Measurements from ENCODE around the gene NSDHL. TPM values are rescaled to one million over a fixed set of nuclear protein-coding genes. Genes with fewer than 3 reads are reported as not detected.

Gene NSDHL
- total RNA-seq, 1 experiment from 2014 or later = 52.0 TPM

DNA sequence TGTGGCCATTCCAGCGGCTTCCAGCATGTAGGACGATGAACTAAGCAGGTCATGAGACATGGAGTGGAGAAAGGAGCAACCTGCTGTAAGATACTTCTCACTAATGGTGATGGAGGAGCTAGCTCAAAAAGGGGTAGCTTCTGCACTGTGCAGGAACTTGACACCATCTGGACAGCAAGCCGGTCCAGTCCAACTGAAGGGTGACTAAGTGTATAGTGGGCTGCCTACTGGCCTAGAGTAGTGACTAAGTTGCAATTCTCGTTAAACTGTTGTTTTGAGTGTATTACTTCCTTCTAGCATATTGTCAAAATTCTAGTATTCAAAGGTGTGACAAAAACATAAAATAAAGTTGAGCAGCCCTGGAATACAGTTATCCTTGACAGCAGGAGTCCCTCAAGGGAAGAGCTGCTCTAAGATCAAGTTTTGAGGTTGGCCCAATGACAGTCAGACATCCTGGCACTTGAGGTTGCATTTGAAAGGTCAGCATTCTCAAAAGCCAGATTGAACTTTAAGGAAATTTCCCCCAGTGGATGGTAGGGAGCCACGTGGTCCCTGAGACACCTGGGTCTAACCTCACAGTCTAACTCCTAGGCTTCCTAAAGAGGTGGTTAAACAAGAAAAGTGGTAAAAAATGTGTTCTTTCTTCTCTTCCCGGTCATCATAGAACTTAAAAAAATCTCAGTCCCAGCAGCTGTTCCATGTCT lies 8.3 kb upstream of the NSDHL start:
- no peak overlapping the region for H3K4me3 ChIP-seq (ENCODE audit: low read depth, low read length, poor library complexity, severe bottlenecking)
- H3K9me3 ChIP-seq (ENCODE audit: low read depth, low read length, poor library complexity, severe bottlenecking) = no peaks in the 10 kb centered on the region
- intact Hi-C loops (cut with micrococcal nuclease; ENCODE audit: unreplicated experiment) = loop anchor here (10.0 kb wide), 1 partner anchor 1668 kb away; no protein-coding TSS in a partner anchor
- BruUV-seq (replicated peaks) = no TSS peak
- H3K27me3 ChIP-seq (replicated peaks; ENCODE audit: insufficient read depth, low read depth, low read length, poor library complexity) = peaks cover 26% of the 10 kb centered on the region
- H3K36me3 ChIP-seq (ENCODE audit: insufficient read depth, low read length, poor library complexity, severe bottlenecking) = no peaks in the 10 kb centered on the region
- no peak for DNase-seq (ENCODE audit: low spot score)
- CTCF ChIA-PET = no interaction called here
- POLR2A ChIA-PET (ENCODE audit: low non-redundant PET) = no interaction called here
- H3K4me1 ChIP-seq (ENCODE audit: insufficient read depth, low read length, poor library complexity, severe bottlenecking) = no peaks in the 10 kb centered on the region
- TF ChIP-seq, protein P1, sequence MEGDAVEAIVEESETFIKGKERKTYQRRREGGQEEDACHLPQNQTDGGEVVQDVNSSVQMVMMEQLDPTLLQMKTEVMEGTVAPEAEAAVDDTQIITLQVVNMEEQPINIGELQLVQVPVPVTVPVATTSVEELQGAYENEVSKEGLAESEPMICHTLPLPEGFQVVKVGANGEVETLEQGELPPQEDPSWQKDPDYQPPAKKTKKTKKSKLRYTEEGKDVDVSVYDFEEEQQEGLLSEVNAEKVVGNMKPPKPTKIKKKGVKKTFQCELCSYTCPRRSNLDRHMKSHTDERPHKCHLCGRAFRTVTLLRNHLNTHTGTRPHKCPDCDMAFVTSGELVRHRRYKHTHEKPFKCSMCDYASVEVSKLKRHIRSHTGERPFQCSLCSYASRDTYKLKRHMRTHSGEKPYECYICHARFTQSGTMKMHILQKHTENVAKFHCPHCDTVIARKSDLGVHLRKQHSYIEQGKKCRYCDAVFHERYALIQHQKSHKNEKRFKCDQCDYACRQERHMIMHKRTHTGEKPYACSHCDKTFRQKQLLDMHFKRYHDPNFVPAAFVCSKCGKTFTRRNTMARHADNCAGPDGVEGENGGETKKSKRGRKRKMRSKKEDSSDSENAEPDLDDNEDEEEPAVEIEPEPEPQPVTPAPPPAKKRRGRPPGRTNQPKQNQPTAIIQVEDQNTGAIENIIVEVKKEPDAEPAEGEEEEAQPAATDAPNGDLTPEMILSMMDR (conservative IDR thresholded peaks at IDR 0.05; ENCODE audit: low read depth, low read length) = no peak
- TF ChIP-seq EZH2 (IDR thresholded peaks at IDR 0.05; ENCODE audit: borderline replicate concordance, low read depth, low read length, poor library complexity, severe bottlenecking) = no peak
- H3K27ac ChIP-seq (ENCODE audit: low read depth, low read length, poor library complexity, severe bottlenecking) = no peak overlapping the region

DNA sequence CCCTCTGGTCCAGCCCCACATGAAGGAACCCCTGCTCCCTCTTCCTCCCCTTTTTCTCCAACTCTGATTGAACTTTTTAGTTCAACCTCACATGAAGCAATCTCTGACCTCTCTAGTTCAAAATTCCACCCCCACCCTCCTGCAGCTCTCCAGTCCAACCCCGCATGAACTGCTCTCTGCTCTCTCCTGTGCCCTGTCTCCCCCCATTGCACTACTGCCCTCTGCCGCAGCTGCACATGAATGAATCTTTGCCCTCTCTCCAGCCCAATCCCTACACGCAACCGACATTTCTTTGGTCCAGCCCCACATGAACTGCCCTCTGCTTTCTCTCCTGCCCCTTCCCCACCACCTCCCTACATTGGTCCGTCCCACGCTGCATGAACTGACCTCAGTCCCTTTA lies 7.2 kb upstream of the NSDHL start:
- TF ChIP-seq, protein P1 (conservative IDR thresholded peaks at IDR 0.05; ENCODE audit: low read depth, low read length) = no peak
- DNase-seq (ENCODE audit: low spot score) = no peak
- no peak overlapping the region for H3K4me3 ChIP-seq (ENCODE audit: low read depth, low read length, poor library complexity, severe bottlenecking)
- no TSS peak for BruUV-seq (replicated peaks)
- H3K27ac ChIP-seq (ENCODE audit: low read depth, low read length, poor library complexity, severe bottlenecking) = no peak overlapping the region
- intact Hi-C loops (cut with micrococcal nuclease; ENCODE audit: unreplicated experiment) = loop anchor here (10.0 kb wide), 1 partner anchor 1669 kb away; no protein-coding TSS in a partner anchor
- H3K9me3 ChIP-seq (ENCODE audit: low read depth, low read length, poor library complexity, severe bottlenecking) = no peaks in the 10 kb centered on the region
- POLR2A ChIA-PET (ENCODE audit: low non-redundant PET) = no interaction called here
- CTCF ChIA-PET = no interaction called here
- H3K4me1 ChIP-seq (ENCODE audit: insufficient read depth, low read length, poor library complexity, severe bottlenecking) = no peaks in the 10 kb centered on the region
- peaks cover 26% of the 10 kb centered on the region for H3K27me3 ChIP-seq (replicated peaks; ENCODE audit: insufficient read depth, low read depth, low read length, poor library complexity)
- H3K36me3 ChIP-seq (ENCODE audit: insufficient read depth, low read length, poor library complexity, severe bottlenecking) = no peaks in the 10 kb centered on the region

DNA sequence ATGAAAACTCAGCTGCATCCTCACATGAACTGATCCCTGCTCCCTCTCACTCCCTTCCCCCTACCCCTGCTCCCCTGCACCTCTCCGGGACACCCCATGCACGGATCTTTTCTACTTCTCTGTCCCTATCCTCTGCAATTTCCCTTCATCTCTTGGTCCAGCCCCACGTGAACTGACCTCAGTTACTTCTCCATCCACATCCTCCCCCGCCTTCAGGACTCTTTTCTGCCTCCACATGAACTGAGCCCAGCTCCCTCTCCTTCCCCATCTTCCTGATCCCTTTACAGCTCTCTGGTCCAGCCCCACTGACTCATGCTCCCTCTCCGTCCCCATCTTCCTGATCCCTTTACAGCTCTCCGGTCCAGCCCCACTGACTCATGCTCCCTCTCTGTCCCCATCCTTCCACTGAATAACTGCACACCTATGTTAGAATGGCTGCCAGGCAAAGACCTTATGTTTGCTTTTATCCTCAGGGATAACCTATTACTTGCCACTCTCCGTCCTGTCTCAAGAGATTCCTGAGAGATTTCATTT lies 6.0 kb upstream of the NSDHL start:
- H3K36me3 ChIP-seq (ENCODE audit: insufficient read depth, low read length, poor library complexity, severe bottlenecking) = no peaks in the 10 kb centered on the region
- no peak overlapping the region for H3K27ac ChIP-seq (ENCODE audit: low read depth, low read length, poor library complexity, severe bottlenecking)
- ChIA-PET POLR2A (ENCODE audit: low non-redundant PET) (no interaction called here), CTCF (no interaction called here)
- peaks cover 26% of the 10 kb centered on the region for H3K27me3 ChIP-seq (replicated peaks; ENCODE audit: insufficient read depth, low read depth, low read length, poor library complexity)
- DNase-seq (ENCODE audit: low spot score) = no peak
- H3K4me1 ChIP-seq (ENCODE audit: insufficient read depth, low read length, poor library complexity, severe bottlenecking) = peaks cover 4% of the 10 kb centered on the region
- H3K9me3 ChIP-seq (ENCODE audit: low read depth, low read length, poor library complexity, severe bottlenecking) = no peaks in the 10 kb centered on the region
- no TSS peak for BruUV-seq (replicated peaks)
- no peak for TF ChIP-seq EZH2 (IDR thresholded peaks at IDR 0.05; ENCODE audit: borderline replicate concordance, low read depth, low read length, poor library complexity, severe bottlenecking)
- TF ChIP-seq, protein P1 (conservative IDR thresholded peaks at IDR 0.05; ENCODE audit: low read depth, low read length) = no peak
- no peak overlapping the region for H3K4me3 ChIP-seq (ENCODE audit: low read depth, low read length, poor library complexity, severe bottlenecking)
- intact Hi-C loops (cut with micrococcal nuclease; ENCODE audit: unreplicated experiment) = loop anchor here (10.0 kb wide), 1 partner anchor 1670 kb away; no protein-coding TSS in a partner anchor
